Hepatocyte (in vitro differentiated cells): ENCODE results near the gene GRXCR1. TPM values are rescaled to one million over a fixed set of nuclear protein-coding genes. Genes with fewer than 3 reads are reported as not detected.

ENCODE experiments used
- DNase-seq: peaks from one replicate; pipeline ENCODE4 v3.0.0-alpha.2; 2016; ENCODE audit warnings: low spot score
- H2AFZ ChIP-seq: fragments of 200-600 bp; sonication (generic); 2 replicates; pipeline ENCODE4 v1.6.0; 2016; ENCODE audit warnings: antibody characterized with exemption, mild to moderate bottlenecking
- H3K27ac ChIP-seq: fragments of 200-600 bp; sonication (generic); 2 replicates; pipeline ENCODE4 v1.5.1; 2016; ENCODE audit warnings: mild to moderate bottlenecking
- H3K27me3 ChIP-seq: fragments of 200-600 bp; sonication (generic); 2 replicates; pipeline ENCODE4 v1.6.1; 2016
- H3K36me3 ChIP-seq: fragments of 200-600 bp; sonication (generic); replicated peaks from 2 replicates; pipeline ENCODE4 v1.5.1; 2016; ENCODE audit warnings: low read depth; ENCODE audit not compliant: insufficient read depth
- H3K4me1 ChIP-seq: fragments of 200-600 bp; sonication (generic); 2 replicates; pipeline ENCODE4 v1.5.1; 2016; ENCODE audit warnings: mild to moderate bottlenecking, moderate library complexity; ENCODE audit not compliant: insufficient read depth
- H3K4me2 ChIP-seq: fragments of 200-600 bp; sonication (generic); 2 replicates; pipeline ENCODE4 v1.6.0; 2016
- H3K4me3 ChIP-seq: fragments of 200-600 bp; sonication (generic); 2 replicates; pipeline ENCODE4 v1.5.1; 2016; ENCODE audit warnings: mild to moderate bottlenecking
- H3K79me2 ChIP-seq: fragments of 200-600 bp; sonication (generic); 2 replicates; pipeline ENCODE4 v1.6.0; 2017; ENCODE audit warnings: mild to moderate bottlenecking
- H3K9me2 ChIP-seq: fragments of 200-600 bp; sonication (generic); replicated peaks from 2 replicates; pipeline ENCODE4 v1.6.0; 2017; ENCODE audit warnings: mild to moderate bottlenecking; ENCODE audit not compliant: insufficient read depth
- H3K9me3 ChIP-seq: fragments of 200-600 bp; sonication (generic); 2 replicates; pipeline ENCODE4 v1.5.1; 2016; ENCODE audit warnings: low read depth, mild to moderate bottlenecking
- H4K20me1 ChIP-seq: fragments of 200-600 bp; sonication (generic); 2 replicates; pipeline ENCODE4 v1.6.0; 2016; ENCODE audit warnings: mild to moderate bottlenecking; ENCODE audit not compliant: insufficient read depth, poor library complexity, severe bottlenecking
- CTCF ChIP-seq: fragments of 200-600 bp; sonication (generic); IDR thresholded peaks from 2 replicates; pipeline ENCODE4 v1.5.1; 2016; ENCODE audit warnings: antibody characterized with exemption, mild to moderate bottlenecking; ENCODE audit not compliant: poor library complexity
- EZH2 ChIP-seq: fragments of 200-600 bp; sonication (generic); IDR thresholded peaks from 2 replicates; pipeline ENCODE4 v1.6.1; 2016; ENCODE audit warnings: antibody characterized with exemption, mild to moderate bottlenecking, borderline replicate concordance
- EZH2phosphoT487 ChIP-seq: fragments of 200-600 bp; sonication (generic); IDR thresholded peaks from one replicate; pipeline ENCODE4 v1.6.1; 2018; ENCODE audit warnings: antibody characterized with exemption, mild to moderate bottlenecking, low read depth, moderate library complexity; ENCODE audit not compliant: unreplicated experiment, severe bottlenecking
- WGBS: methylation state at CpG from one replicate; pipeline ENCODE4 v1.1.6; 2016; ENCODE audit warnings: low lambda C conversion rate; ENCODE audit errors: missing lambda C conversion rate; 5-methylcytosine and 5-hydroxymethylcytosine counted together
- polyA plus RNA-seq: library from polyadenylated mRNA; unstranded; fragments of >200 nt; fragmentation: Nextera tagmentation; extraction: Ambion mirVana; gene quantifications from 2 replicates; pipeline ENCODE4 v1.2.1, GENCODE V29; 2016
- total RNA-seq: library from RNA; depleted of rRNA; stranded (reverse); fragments of >200 nt; gene quantifications from 2 replicates; pipeline ENCODE4 v1.2.3, GENCODE V29; 2014

The GRXCR1 gene
- total and polyA plus RNA-seq, 2 experiments from 2014 or later: not detected

- WGBS: 90% methylated on average over 2 of the region's 2 CpGs
- Histone ChIP-seq H3K4me2 (no peak overlapping the region), H3K4me3 (no peak overlapping the region), H4K20me1 (no peaks in the 10 kb centered on the region), H3K27ac (no peak overlapping the region), H3K36me3 (no peaks in the 10 kb centered on the region), H3K79me2 (no peaks in the 10 kb centered on the region), H3K4me1 (no peaks in the 10 kb centered on the region), H3K9me2 (no peaks in the 10 kb centered on the region), H3K9me3 (no peaks in the 10 kb centered on the region), H3K27me3 (no peaks in the 10 kb centered on the region), H2AFZ (no peak overlapping the region)
- TF ChIP-seq CTCF (no peak), EZH2phosphoT487 (no peak), EZH2 (no peak)
- DNase-seq: no peak
These were observed 53.4 kb downstream of the GRXCR1 start for GRCh38 chr4:42945874-42946273.

GRCh38 chr4:42953321-42953720 lies 60.8 kb downstream of the GRXCR1 start:
- H3K4me2 ChIP-seq: no peak overlapping the region
- H3K27me3 ChIP-seq: no peaks in the 10 kb centered on the region
- H3K9me3 ChIP-seq: no peaks in the 10 kb centered on the region
- H3K79me2 ChIP-seq: no peaks in the 10 kb centered on the region
- H3K9me2 ChIP-seq: no peaks in the 10 kb centered on the region
- H3K4me3 ChIP-seq: no peak overlapping the region
- no peak for DNase-seq
- no peak overlapping the region for H2AFZ ChIP-seq
- no peaks in the 10 kb centered on the region for H4K20me1 ChIP-seq
- no peaks in the 10 kb centered on the region for H3K36me3 ChIP-seq
- 60% methylated on average over 1 of the region's 1 CpG for WGBS
- no peaks in the 10 kb centered on the region for H3K4me1 ChIP-seq
- TF ChIP-seq EZH2phosphoT487 (no peak), EZH2 (no peak), CTCF (no peak)
- H3K27ac ChIP-seq: no peak overlapping the region

GRCh38 chr4:42954963-42955669 lies 62.6 kb downstream of the GRXCR1 start:
- DNase-seq: no peak
- Histone ChIP-seq H2AFZ (no peak overlapping the region), H4K20me1 (no peaks in the 10 kb centered on the region), H3K4me1 (no peaks in the 10 kb centered on the region), H3K36me3 (no peaks in the 10 kb centered on the region), H3K27me3 (no peaks in the 10 kb centered on the region), H3K27ac (no peak overlapping the region), H3K79me2 (no peaks in the 10 kb centered on the region), H3K9me2 (no peaks in the 10 kb centered on the region), H3K4me3 (no peak overlapping the region), H3K9me3 (no peaks in the 10 kb centered on the region), H3K4me2 (no peak overlapping the region)
- 87% methylated on average over 10 of the region's 10 CpGs for WGBS
- TF ChIP-seq CTCF: no peak
- TF ChIP-seq EZH2: no peak
- TF ChIP-seq EZH2phosphoT487: no peak
